Urothelium cell line (cell line): Measurements from ENCODE around the gene TTC21A.
"Not testable (repeated sequence)": the region's sequence is repeated elsewhere in the genome, so short reads cannot be mapped to it uniquely, and the experiment has no call there.

Experiments used
- DNase-seq: peaks from one replicate; pipeline ENCODE4 v3.0.0; 2011; ENCODE audit warnings: low spot score, mixed read lengths
- FAIRE-seq: peaks from 2 replicates; lab custom pipeline; 2011; peaks lifted over from hg19 to GRCh38; lab: Jason Lieb, UNC

TTC21A gene

GRCh38 chr3:39148435-39149058 is 41.1 kb downstream of the TTC21A start:
- DNase-seq, result no peak
- FAIRE-seq, result no peak

GRCh38 chr3:39149059-39149455 is 41.6 kb downstream of the TTC21A start:
- FAIRE-seq, result no peak
- no peak for DNase-seq

GRCh38 chr3:39149498-39150147 is 42.1 kb downstream of the TTC21A start:
- FAIRE-seq (no peak), DNase-seq (no peak)

GRCh38 chr3:39150148-39150802 is 42.8 kb downstream of the TTC21A start:
- DNase-seq (no peak), FAIRE-seq (no peak)

- DNase-seq, result peak; percentile 82
- FAIRE-seq, result no peak
Observed at GRCh38 chr3:39150803-39151631, 43.5 kb downstream of the TTC21A start.

GRCh38 chr3:39153977-39154279 is 46.4 kb downstream of the TTC21A start:
- no peak for FAIRE-seq
- DNase-seq, result no peak

DNA sequence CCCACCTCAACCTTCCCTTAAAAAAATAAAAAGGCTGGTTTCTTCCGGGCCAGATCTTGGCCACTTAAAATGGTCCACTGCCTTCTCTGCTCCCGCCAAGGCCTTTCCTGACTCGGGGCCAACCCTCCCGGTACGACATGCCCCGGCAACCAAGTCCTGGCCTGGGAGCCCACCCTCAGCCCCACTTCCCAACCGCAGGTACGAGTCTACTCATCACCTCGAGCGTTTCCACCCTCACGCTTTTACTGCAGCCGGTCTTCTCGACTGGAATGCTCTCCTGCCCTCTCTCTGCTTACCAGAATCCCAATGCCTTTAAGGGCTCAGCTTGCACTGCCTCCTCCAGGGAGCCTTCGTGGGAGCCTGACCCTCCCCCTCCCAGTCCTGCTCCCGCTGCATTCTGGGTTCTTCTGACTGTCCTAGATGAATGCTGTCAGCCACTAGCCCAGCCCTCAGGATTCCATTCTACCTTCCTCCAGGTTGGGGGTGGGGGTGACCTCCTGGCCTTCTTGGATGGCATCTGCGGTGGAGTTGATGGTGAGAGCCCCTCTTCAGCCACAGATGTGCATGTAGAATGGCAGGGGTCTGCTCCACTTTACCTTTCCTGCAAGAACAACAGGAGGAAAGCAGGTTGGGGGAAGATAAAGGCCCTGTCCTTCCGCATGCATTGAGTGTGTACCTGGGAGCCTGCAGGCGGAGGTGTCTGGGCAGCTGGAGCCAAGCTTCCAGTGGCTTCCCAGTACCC is 47.0 kb downstream of the TTC21A start:
- DNase-seq (peak; percentile 87), FAIRE-seq (no peak)

GRCh38 chr3:39156421-39156820 is 48.9 kb downstream of the TTC21A start:
- no peak for FAIRE-seq
- no peak for DNase-seq

DNA sequence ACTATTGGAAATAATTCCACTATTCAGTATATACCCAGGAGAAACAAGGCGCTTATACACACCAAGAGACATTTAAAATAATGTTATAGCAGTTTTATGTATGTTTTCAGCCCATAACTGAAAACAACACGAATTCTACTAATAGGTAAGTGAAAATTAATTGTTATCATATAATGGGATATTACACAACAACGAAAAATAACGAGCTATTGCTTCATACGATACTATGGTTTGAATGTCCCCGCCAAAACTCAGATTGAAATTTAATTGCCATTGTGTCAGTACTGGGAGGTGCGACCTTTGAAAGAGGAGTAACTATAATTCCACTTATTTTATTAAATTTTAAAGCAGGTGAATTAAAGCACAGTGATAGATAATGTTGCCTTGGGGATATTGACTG is 49.9 kb downstream of the TTC21A start:
- no peak for FAIRE-seq

GRCh38 chr3:39158148-39158715 is 50.8 kb downstream of the TTC21A start:
- DNase-seq, result no peak
- no peak for FAIRE-seq

More for the DNA sequence above, 49.9 kb downstream of the TTC21A start:
- DNase-seq, result no peak

DNA sequence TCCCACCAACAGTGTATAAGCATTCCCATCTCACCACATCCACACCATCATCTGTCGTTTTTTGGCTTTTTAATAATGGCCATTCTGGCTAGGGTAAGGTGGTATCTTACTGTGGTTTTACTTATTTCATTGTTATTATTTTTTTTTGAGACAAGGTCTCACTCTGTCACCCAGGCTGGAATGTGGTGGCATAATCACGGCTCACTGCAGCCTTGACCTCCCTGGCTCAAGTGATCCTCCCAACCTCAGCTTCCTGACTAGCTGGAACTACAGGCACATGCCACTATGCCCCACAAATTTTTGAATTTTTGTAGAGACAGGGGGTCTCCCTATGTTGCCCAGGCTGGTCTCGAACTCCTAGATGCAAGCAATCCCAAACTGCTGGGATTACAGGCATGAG is 56.9 kb downstream of the TTC21A start:
- FAIRE-seq, result no peak
- no peak for DNase-seq

- no peak for DNase-seq
Observed at GRCh38 chr3:39165518-39165917, 58.0 kb downstream of the TTC21A start.

DNA sequence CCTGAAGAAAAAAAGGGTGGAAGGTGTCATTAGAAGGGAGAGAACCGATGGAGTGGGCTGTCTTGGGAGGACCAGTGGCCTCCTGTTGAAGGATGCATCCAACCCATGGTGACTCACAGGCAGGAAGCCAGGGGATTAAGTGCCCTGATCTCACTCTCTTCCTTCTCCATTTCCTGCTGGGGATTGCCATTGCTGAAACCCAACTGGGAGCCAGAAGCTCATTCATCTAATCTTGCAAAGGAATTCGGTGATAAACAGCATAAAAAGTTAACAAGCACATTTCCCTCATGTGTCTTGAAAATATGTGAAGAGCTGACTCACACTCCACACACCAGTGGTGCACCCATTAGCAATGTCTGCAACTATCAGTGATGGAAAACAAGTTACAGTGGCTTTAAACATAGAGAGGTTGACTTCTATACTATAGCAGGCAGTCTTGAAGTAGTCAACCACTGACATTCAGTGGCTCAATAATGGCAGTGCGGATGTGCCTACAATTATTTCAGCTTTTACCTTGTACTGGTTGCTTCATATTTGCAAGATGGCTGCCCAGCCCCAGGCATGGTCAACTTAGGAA is 58.7 kb downstream of the TTC21A start:
- FAIRE-seq (no peak), DNase-seq (peak; percentile 75)

More at GRCh38 chr3:39165518-39165917, 58.0 kb downstream of the TTC21A start:
- no peak for FAIRE-seq

- FAIRE-seq, result no peak
- no peak for DNase-seq
Observed at GRCh38 chr3:39166932-39167532, 59.6 kb downstream of the TTC21A start.

GRCh38 chr3:39168156-39168780 is 60.8 kb downstream of the TTC21A start:
- no peak for FAIRE-seq

DNA sequence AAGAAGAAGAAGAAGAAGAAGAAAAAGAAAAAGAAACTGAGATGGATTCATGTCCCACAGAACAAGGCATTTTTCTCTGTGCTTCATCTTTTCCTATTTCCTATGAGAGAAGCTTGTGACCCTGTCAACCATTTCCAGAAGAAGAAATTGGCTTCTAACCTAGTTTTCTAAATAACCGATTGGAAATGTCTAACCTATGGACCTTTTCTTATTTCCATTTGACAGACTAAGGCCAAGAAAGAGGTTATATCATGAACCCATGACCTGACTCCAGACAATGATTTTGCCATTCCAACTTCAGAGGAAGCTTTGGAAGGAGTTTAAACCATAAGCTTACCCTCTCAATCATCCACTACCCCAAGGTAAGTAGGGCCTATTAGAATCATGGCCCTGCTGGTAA is 62.2 kb downstream of the TTC21A start:
- DNase-seq (no peak), FAIRE-seq (no peak)

More at GRCh38 chr3:39168156-39168780, 60.8 kb downstream of the TTC21A start:
- no peak for DNase-seq

- FAIRE-seq, result no peak
- DNase-seq, result no peak
Observed at GRCh38 chr3:39170461-39170860, 63.0 kb downstream of the TTC21A start.

DNA sequence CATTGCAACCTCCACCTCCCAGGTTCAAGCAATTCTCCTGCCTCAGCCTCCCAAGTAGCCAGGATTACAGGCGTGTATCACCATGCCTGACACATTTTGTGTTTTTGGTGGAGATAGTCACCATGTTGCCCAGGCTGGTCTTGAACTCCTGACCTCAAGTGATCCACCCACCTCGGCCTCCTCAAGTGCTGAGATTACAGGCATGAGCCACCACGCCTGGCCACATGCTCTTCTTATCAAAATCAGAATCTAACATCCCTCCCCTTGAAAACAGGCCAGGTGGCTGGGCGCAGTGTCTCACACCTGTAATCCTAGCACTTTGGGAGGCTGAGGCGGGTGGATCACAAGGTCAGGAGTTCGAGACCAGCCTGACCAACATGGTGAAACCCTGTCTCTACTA is 63.4 kb downstream of the TTC21A start:
- not testable (repeated sequence) for FAIRE-seq, DNase-seq

DNA sequence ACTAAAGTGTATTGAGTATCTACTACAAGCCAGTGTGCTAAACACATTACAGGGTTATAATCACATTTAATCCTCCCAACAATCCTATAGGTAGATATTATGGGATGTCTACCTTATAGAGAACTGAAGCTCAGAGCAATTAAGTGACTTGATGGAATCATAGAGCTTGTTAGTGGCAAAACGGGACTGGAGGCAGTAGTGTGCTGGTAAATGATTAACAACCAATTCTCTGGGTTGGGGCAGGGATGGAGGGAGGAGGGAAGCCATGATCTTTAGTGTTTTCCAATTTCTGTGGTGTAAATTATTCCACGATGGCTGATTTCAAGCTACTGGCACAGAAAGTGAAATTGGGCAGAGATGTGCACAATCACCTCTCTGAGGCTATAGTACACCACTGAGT is 64.4 kb downstream of the TTC21A start:
- FAIRE-seq (no peak), DNase-seq (no peak)
